ENCODE data around the gene TAB2.
"Not testable (repeated sequence)": the region's sequence is repeated elsewhere in the genome, so short reads cannot be mapped to it uniquely, and the experiment has no call there.

Gene TAB2

GRCh38 chr6:149311766-149312165, 5.7 kb upstream of the TAB2 start:
- DNase-seq (ENCODE audit: low spot score): no peak

- DNase-seq (ENCODE audit: low spot score): no peak
These were observed 4.4 kb upstream of the TAB2 start for GRCh38 chr6:149313070-149313469.

- DNase-seq (ENCODE audit: low spot score): no peak
These were observed 3.7 kb upstream of the TAB2 start for GRCh38 chr6:149313861-149314260.

- DNase-seq (ENCODE audit: low spot score): peak; percentile 23
These were observed 3.1 kb upstream of the TAB2 start for GRCh38 chr6:149314325-149314905.

- no peak for DNase-seq (ENCODE audit: low spot score)
These were observed 1.3 kb upstream of the TAB2 start for GRCh38 chr6:149316108-149316727.

GRCh38 chr6:149316740-149317643, 520 bp upstream of the TAB2 start:
- peak; percentile 88 for DNase-seq (ENCODE audit: low spot score)

- DNase-seq (ENCODE audit: low spot score): no peak
These were observed 1.2 kb downstream of the TAB2 start for GRCh38 chr6:149318581-149319286.

- DNase-seq (ENCODE audit: low spot score): no peak
These were observed 1.9 kb downstream of the TAB2 start for GRCh38 chr6:149319422-149319821.

- not testable (repeated sequence) for DNase-seq (ENCODE audit: low spot score)
These were observed 2.5 kb downstream of the TAB2 start for GRCh38 chr6:149320016-149320415.

- no peak for DNase-seq (ENCODE audit: low spot score)
These were observed 3.3 kb downstream of the TAB2 start for GRCh38 chr6:149320796-149321195.

GRCh38 chr6:149323353-149323752, 5.8 kb downstream of the TAB2 start:
- no peak for DNase-seq (ENCODE audit: low spot score)

- no peak for DNase-seq (ENCODE audit: low spot score)
These were observed 6.4 kb downstream of the TAB2 start for GRCh38 chr6:149323925-149324324.

GRCh38 chr6:149324428-149324827, 6.9 kb downstream of the TAB2 start:
- no peak for DNase-seq (ENCODE audit: low spot score)

GRCh38 chr6:149325648-149326236, 8.2 kb downstream of the TAB2 start:
- DNase-seq (ENCODE audit: low spot score): no peak

GRCh38 chr6:149327638-149328037, 10.1 kb downstream of the TAB2 start:
- DNase-seq (ENCODE audit: low spot score): no peak

GRCh38 chr6:149328083-149328482, 10.6 kb downstream of the TAB2 start:
- DNase-seq (ENCODE audit: low spot score): no peak

- no peak for DNase-seq (ENCODE audit: low spot score)
These were observed 12.0 kb downstream of the TAB2 start for GRCh38 chr6:149329529-149329928.

- DNase-seq (ENCODE audit: low spot score): no peak
These were observed 12.6 kb downstream of the TAB2 start for GRCh38 chr6:149330133-149330532.

- no peak for DNase-seq (ENCODE audit: low spot score)
These were observed 13.7 kb downstream of the TAB2 start for GRCh38 chr6:149331043-149331807.

GRCh38 chr6:149331871-149332270, 14.4 kb downstream of the TAB2 start:
- DNase-seq (ENCODE audit: low spot score): no peak

- no peak for DNase-seq (ENCODE audit: low spot score)
These were observed 15.2 kb downstream of the TAB2 start for GRCh38 chr6:149332602-149333265.
